ENCODE results near the gene EMP2. TPM values are rescaled to one million over a fixed set of nuclear protein-coding genes. Genes with fewer than 3 reads are reported as not detected.

EMP2 gene
- polyA plus RNA-seq, 3 donors = not detected

DNA sequence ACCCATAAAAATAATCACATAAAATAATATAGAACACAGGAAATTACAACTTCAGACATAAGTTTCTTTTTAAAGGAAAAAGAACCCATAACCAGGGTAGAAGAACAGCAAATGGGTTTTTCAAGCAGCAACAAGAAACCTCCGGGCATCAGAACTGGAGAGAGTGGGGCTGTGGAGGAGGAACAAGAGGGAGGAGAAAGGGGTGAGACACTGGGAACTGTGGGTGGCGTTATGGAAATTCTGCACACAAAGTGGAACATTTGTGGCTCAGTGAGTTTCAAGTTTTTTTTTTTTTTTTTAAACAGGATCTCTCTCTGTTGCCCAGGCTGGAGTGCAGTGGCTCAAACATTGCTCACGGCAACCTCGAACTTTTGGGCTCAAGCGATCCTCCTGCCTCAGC, 22.6 kb downstream of the EMP2 start:
- H3K79me2 ChIP-seq (ENCODE audit: insufficient read depth, low read length) = no peaks in the 10 kb centered on the region
- H3K9ac ChIP-seq (ENCODE audit: insufficient read depth, low read length, poor library complexity, severe bottlenecking) = no peak overlapping the region
- H3K36me3 Mint-ChIP-seq = no peaks in the 10 kb centered on the region
- H3K4me2 ChIP-seq (replicated peaks; ENCODE audit: extremely low read depth, low read length, poor library complexity, severe bottlenecking) = no peak overlapping the region
- H3K4me1 Mint-ChIP-seq = peaks cover 16% of the 10 kb centered on the region
- 100% methylated on average over 1 of the region's 5 CpGs for WGBS (ENCODE audit: insufficient coverage)
- H3K9me3 Mint-ChIP-seq = peaks cover 0 to 9% (median 3%) of the 10 kb centered on the region in 7 donors
- H3K36me3 ChIP-seq (replicated peaks in 1 of 2; ENCODE audit: control insufficient read depth in 1 of 2, insufficient read depth in 2 of 2, low read length in 2 of 2) = no peaks in the 10 kb centered on the region
- peaks cover 6 to 15% (median 8%) of the 10 kb centered on the region in 3 donors for H3K27me3 Mint-ChIP-seq (ENCODE audit: low read depth in 3 of 3)
- intact Hi-C loops (cut with micrococcal nuclease) = no loop called here
- H3K27me3 ChIP-seq (ENCODE audit: control insufficient read depth in 2 of 2, insufficient read depth in 2 of 2, low read length in 2 of 2) = no peaks in the 10 kb centered on the region
- no peak overlapping the region for H2AFZ ChIP-seq (ENCODE audit: insufficient read depth, low read depth, low read length, poor library complexity, severe bottlenecking)
- no peak overlapping the region for H3K4me3 ChIP-seq (replicated peaks in 1 of 3; ENCODE audit: low read depth in 2 of 3, low read length in 3 of 3)
- no peak overlapping the region for H3K4me3 Mint-ChIP-seq
- H3K27ac ChIP-seq (ENCODE audit: low read depth in 1 of 2, low read length in 2 of 2) = no peak overlapping the region
- H4K20me1 ChIP-seq (ENCODE audit: insufficient read depth, low read length) = no peaks in the 10 kb centered on the region
- H3K27ac Mint-ChIP-seq = no peak overlapping the region
- TF ChIP-seq, protein P1, sequence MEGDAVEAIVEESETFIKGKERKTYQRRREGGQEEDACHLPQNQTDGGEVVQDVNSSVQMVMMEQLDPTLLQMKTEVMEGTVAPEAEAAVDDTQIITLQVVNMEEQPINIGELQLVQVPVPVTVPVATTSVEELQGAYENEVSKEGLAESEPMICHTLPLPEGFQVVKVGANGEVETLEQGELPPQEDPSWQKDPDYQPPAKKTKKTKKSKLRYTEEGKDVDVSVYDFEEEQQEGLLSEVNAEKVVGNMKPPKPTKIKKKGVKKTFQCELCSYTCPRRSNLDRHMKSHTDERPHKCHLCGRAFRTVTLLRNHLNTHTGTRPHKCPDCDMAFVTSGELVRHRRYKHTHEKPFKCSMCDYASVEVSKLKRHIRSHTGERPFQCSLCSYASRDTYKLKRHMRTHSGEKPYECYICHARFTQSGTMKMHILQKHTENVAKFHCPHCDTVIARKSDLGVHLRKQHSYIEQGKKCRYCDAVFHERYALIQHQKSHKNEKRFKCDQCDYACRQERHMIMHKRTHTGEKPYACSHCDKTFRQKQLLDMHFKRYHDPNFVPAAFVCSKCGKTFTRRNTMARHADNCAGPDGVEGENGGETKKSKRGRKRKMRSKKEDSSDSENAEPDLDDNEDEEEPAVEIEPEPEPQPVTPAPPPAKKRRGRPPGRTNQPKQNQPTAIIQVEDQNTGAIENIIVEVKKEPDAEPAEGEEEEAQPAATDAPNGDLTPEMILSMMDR (IDR thresholded peaks at IDR 0.05) = no peak
- DNase-seq = no peak
- peaks cover 0 to 5% of the 10 kb centered on the region in 2 donors for H3K9me3 ChIP-seq (replicated peaks in 1 of 2; ENCODE audit: control insufficient read depth in 1 of 2, insufficient read depth in 1 of 2, low read length in 2 of 2)
- peaks cover 7 to 19% of the 10 kb centered on the region in 2 donors for H3K4me1 ChIP-seq (ENCODE audit: control insufficient read depth in 1 of 2, insufficient read depth in 2 of 2, low read length in 2 of 2)

- peaks cover 6 to 15% (median 6%) of the 10 kb centered on the region in 3 donors for H3K27me3 Mint-ChIP-seq (ENCODE audit: low read depth in 3 of 3)
- Histone ChIP-seq H3K9ac (ENCODE audit: insufficient read depth, low read length, poor library complexity, severe bottlenecking) (no peak overlapping the region), H3K4me2 (replicated peaks; ENCODE audit: extremely low read depth, low read length, poor library complexity, severe bottlenecking) (no peak overlapping the region), H2AFZ (ENCODE audit: insufficient read depth, low read depth, low read length, poor library complexity, severe bottlenecking) (no peak overlapping the region), H3K4me1 (ENCODE audit: control insufficient read depth in 1 of 2, insufficient read depth in 2 of 2, low read length in 2 of 2) (peaks cover 9 to 15% of the 10 kb centered on the region in 2 donors), H4K20me1 (ENCODE audit: insufficient read depth, low read length) (no peaks in the 10 kb centered on the region), H3K9me3 (replicated peaks in 1 of 2; ENCODE audit: control insufficient read depth in 1 of 2, insufficient read depth in 1 of 2, low read length in 2 of 2) (no peaks in the 10 kb centered on the region), H3K4me3 (replicated peaks in 1 of 3; ENCODE audit: low read depth in 2 of 3, low read length in 3 of 3) (no peak overlapping the region), H3K79me2 (ENCODE audit: insufficient read depth, low read length) (no peaks in the 10 kb centered on the region), H3K36me3 (replicated peaks in 1 of 2; ENCODE audit: control insufficient read depth in 1 of 2, insufficient read depth in 2 of 2, low read length in 2 of 2) (no peaks in the 10 kb centered on the region), H3K27ac (ENCODE audit: low read depth in 1 of 2, low read length in 2 of 2) (no peak overlapping the region), H3K27me3 (ENCODE audit: control insufficient read depth in 2 of 2, insufficient read depth in 2 of 2, low read length in 2 of 2) (no peaks in the 10 kb centered on the region)
- peaks cover 0 to 4% (median 0%) of the 10 kb centered on the region in 7 donors for H3K9me3 Mint-ChIP-seq
- 90% methylated on average over 3 of the region's 3 CpGs for WGBS (ENCODE audit: insufficient coverage)
- no peaks in the 10 kb centered on the region for H3K36me3 Mint-ChIP-seq
- H3K4me3 Mint-ChIP-seq = no peak overlapping the region
- TF ChIP-seq, protein P1 (IDR thresholded peaks at IDR 0.05) = no peak
- DNase-seq = no peak
- peaks cover 16% of the 10 kb centered on the region for H3K4me1 Mint-ChIP-seq
- intact Hi-C loops (cut with micrococcal nuclease) = no loop called here
- H3K27ac Mint-ChIP-seq = no peak overlapping the region
These were observed 24.2 kb downstream of the EMP2 start for GRCh38 chr16:10556236-10556635.
